Measurements from ENCODE around the gene GRK2. TPM values are rescaled to one million over a fixed set of nuclear protein-coding genes. Genes with fewer than 3 reads are reported as not detected.

Gene GRK2
- total RNA-seq, 1 donor from 2014 or later: 100 TPM

DNA sequence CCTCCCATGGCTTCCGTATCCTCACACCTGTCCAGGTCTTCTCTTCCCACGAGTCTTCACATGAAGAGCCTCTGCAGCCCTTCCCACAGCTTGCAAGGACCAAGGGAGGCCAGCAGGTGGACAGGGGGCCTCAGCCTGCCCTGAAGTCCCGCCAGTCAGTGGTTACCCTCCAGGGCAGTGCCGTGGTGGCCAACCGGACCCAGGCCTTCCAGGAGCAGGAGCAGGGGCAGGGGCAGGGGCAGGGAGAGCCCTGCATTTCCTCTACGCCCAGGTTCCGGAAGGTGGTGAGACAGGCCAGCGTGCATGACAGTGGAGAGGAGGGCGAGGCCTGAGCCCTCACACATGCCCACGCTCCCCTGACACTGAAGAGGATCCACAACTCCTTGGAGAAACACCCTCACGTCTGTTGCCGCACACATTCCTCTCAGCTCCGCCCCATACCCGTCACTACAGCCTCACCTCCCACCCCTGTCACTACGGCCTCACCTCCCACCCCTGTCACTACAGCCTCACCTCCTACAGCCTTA, 45.3 kb downstream of the GRK2 start:
- no peak for DNase-seq (ENCODE audit: extremely low spot score in 2 of 2)
- H3K36me3 ChIP-seq: peaks cover 0 to 9% of the 10 kb centered on the region in 2 donors
- peak overlapping the region in 1 of 2 donors; percentile 7 for H3K4me3 ChIP-seq
- H3K27ac ChIP-seq: peak overlapping the region; percentile 87
- TF ChIP-seq POLR2A (IDR thresholded peaks at IDR 0.05) (no peak), POLR2AphosphoS5 (IDR thresholded peaks at IDR 0.05; ENCODE audit: insufficient read depth in 1 of 2, low read depth in 1 of 2) (no peak)
- TF ChIP-seq, protein P1, sequence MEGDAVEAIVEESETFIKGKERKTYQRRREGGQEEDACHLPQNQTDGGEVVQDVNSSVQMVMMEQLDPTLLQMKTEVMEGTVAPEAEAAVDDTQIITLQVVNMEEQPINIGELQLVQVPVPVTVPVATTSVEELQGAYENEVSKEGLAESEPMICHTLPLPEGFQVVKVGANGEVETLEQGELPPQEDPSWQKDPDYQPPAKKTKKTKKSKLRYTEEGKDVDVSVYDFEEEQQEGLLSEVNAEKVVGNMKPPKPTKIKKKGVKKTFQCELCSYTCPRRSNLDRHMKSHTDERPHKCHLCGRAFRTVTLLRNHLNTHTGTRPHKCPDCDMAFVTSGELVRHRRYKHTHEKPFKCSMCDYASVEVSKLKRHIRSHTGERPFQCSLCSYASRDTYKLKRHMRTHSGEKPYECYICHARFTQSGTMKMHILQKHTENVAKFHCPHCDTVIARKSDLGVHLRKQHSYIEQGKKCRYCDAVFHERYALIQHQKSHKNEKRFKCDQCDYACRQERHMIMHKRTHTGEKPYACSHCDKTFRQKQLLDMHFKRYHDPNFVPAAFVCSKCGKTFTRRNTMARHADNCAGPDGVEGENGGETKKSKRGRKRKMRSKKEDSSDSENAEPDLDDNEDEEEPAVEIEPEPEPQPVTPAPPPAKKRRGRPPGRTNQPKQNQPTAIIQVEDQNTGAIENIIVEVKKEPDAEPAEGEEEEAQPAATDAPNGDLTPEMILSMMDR (IDR thresholded peaks at IDR 0.05): no peak
- H3K27me3 ChIP-seq: no peaks in the 10 kb centered on the region
- peaks cover 30% of the 10 kb centered on the region for H3K4me1 ChIP-seq
- no peaks in the 10 kb centered on the region for H3K9me3 ChIP-seq
- intact Hi-C loops (cut with DNase I): no loop called here

DNA sequence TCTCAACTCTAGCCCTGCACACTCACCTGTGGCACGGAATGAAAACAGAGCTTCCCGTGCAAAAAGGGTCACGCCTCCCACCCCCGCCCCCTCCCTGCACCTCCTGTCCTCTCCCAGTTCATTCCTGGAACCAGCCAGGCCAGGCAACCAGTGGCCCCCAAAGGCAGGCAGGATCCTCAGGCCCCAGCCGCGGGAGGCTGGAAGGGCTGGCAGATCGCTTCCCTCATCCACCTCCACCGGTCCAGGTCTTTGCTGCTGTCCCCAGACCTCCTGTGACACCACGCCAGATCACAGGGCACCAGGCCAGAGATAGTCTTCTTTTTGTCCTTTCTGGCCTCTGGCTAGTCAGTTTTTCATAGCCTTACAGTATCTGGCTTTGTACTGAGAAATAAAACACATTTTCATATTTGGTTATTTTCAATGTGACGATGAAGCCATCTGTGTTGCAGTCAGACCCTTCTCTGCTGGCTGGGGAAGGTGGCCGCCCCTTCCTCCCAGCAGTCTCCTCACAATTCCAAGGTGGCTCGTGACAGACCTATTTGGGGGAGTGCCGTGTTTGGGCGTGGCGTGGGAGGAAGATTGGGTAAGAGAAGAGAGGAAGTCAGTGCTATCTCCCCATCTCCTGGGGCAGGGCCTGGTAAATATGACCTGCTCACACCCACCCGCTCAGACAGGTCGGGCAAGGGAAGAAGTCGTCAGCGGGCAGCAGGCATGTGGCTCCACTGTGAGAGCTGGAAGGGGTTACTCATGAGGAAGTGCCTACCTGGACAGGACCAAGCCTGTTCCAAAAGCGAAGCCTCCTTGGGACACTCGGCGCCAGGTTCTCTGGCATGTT, 46.1 kb downstream of the GRK2 start:
- Histone ChIP-seq H3K27me3 (no peaks in the 10 kb centered on the region), H3K4me3 (no peak overlapping the region), H3K9me3 (no peaks in the 10 kb centered on the region), H3K27ac (peak overlapping the region; percentile 87), H3K4me1 (peaks cover 33% of the 10 kb centered on the region), H3K36me3 (peaks cover 0 to 9% of the 10 kb centered on the region in 2 donors)
- TF ChIP-seq POLR2AphosphoS5 (IDR thresholded peaks at IDR 0.05; ENCODE audit: insufficient read depth in 1 of 2, low read depth in 1 of 2): peak; percentile 60 to 76
- no peak for TF ChIP-seq POLR2A (IDR thresholded peaks at IDR 0.05)
- peak; percentile 95 to 96 for DNase-seq (ENCODE audit: extremely low spot score in 2 of 2)
- intact Hi-C loops (cut with DNase I): no loop called here

DNA sequence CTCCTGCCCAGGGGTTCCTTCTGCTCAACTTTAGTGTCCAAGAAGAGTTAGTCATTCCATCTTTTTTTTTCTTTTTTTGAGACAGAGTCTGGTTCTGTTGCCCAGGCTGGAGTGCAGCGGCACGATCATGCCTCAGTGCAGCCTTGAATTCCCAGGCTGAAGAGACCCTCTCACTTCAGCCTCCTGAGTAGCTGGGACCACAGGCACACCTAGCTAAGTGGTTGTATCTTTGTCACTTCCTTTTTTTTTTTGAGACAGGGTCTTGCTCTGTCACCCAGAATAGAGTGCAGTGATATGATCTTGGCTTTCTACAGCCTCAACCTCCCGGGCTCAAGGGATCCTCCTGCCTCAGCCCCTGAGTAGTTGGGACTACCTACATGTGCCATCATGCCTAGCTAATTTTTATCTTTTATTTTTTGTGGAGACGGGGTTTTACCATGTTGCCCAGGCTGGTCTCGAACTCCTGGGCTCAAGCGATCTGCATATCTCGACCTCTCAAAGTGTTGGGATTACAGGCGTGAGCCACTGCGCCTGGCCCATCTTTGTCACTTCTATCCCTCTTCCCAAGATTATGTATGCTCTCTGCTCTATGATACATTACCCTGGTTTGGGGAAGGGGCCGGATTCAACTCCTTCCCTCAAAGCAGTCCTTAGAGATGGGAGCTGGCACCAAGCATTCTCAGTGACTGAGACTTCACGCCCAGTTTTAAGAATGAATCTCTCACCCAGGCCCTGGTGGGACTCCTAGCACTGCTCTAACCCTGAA, 47.0 kb downstream of the GRK2 start:
- no peak for TF ChIP-seq POLR2AphosphoS5 (IDR thresholded peaks at IDR 0.05; ENCODE audit: insufficient read depth in 1 of 2, low read depth in 1 of 2)
- TF ChIP-seq POLR2A (IDR thresholded peaks at IDR 0.05): no peak
- TF ChIP-seq, protein P1 (IDR thresholded peaks at IDR 0.05): no peak
- no peaks in the 10 kb centered on the region for H3K27me3 ChIP-seq
- intact Hi-C loops (cut with DNase I): no loop called here
- no peak overlapping the region for H3K4me3 ChIP-seq
- H3K36me3 ChIP-seq: peaks cover 0 to 9% of the 10 kb centered on the region in 2 donors
- peak overlapping the region; percentile 81 for H3K27ac ChIP-seq
- no peak for DNase-seq (ENCODE audit: extremely low spot score in 2 of 2)
- peaks cover 37% of the 10 kb centered on the region for H3K4me1 ChIP-seq
- H3K9me3 ChIP-seq: no peaks in the 10 kb centered on the region

DNA sequence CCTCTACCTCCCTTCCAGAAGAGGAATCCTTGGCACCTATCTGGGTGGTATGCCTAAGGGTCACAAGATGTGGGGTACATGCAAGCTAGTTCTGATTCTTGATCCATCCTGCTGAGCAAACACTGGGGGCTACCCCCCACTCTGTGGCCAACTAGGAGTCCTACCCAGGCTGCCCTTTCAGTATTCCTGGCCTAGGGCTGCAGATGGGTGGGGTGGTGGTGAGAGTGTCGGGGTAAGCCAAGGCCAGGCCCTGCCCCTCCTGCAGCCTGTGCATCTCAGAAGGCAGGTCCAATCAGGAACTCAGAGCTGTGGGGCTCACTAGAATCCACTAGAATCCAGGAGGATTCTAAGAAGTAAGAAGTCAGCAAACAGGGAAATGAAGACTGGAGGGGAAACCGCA, 47.9 kb downstream of the GRK2 start:
- TF ChIP-seq POLR2A (IDR thresholded peaks at IDR 0.05) (no peak), POLR2AphosphoS5 (IDR thresholded peaks at IDR 0.05; ENCODE audit: insufficient read depth in 1 of 2, low read depth in 1 of 2) (no peak)
- TF ChIP-seq, protein P1 (IDR thresholded peaks at IDR 0.05): no peak
- intact Hi-C loops (cut with DNase I): no loop called here
- H3K27ac ChIP-seq: peak overlapping the region; percentile 81
- DNase-seq (ENCODE audit: extremely low spot score in 2 of 2): no peak
- no peaks in the 10 kb centered on the region for H3K27me3 ChIP-seq
- peaks cover 0 to 9% of the 10 kb centered on the region in 2 donors for H3K36me3 ChIP-seq
- H3K9me3 ChIP-seq: no peaks in the 10 kb centered on the region
- peaks cover 46% of the 10 kb centered on the region for H3K4me1 ChIP-seq
- H3K4me3 ChIP-seq: no peak overlapping the region

GRCh38 chr11:67315325-67315909, 49.1 kb downstream of the GRK2 start:
- no peak overlapping the region for H3K27ac ChIP-seq
- H3K27me3 ChIP-seq: no peaks in the 10 kb centered on the region
- intact Hi-C loops (cut with DNase I): no loop called here
- H3K4me3 ChIP-seq: no peak overlapping the region
- DNase-seq (ENCODE audit: extremely low spot score in 2 of 2): no peak
- TF ChIP-seq POLR2AphosphoS5 (IDR thresholded peaks at IDR 0.05; ENCODE audit: insufficient read depth in 1 of 2, low read depth in 1 of 2): no peak
- H3K9me3 ChIP-seq: no peaks in the 10 kb centered on the region
- H3K36me3 ChIP-seq: no peaks in the 10 kb centered on the region
- H3K4me1 ChIP-seq: peaks cover 54% of the 10 kb centered on the region

Data from vagina (tissue), 2 donors.